Stimulated activated naive CD8-positive, alpha-beta T cell treated with anti-CD3 and anti-CD28 coated beads, Interleukin-15, amount 100 ng/mL, for 72 hours (primary cell): ENCODE measurements around the gene MCMBP.

ENCODE experiments used
- ATAC-seq: fragments of 150-1000 bp; cut with Tn5 transposase; 2 replicates; pipeline ENCODE4 v1.10.0; 2021; ENCODE audit warnings: mild to moderate bottlenecking, moderate library complexity
- DNase-seq, 2 donors: peaks; one replicate each; pipeline ENCODE4 v3.0.0; 2021 to 2022
- H3K27ac Mint-ChIP-seq, 2 donors: one replicate each; pipeline ENCODE4 v1.8.0; 2022; ENCODE audit warnings: mild to moderate bottlenecking in 2 of 2, mixed read lengths in 2 of 2, moderate library complexity in 2 of 2
- H3K27me3 Mint-ChIP-seq: one replicate; pipeline ENCODE4 v1.8.0; 2022; ENCODE audit warnings: mixed read lengths
- H3K4me1 Mint-ChIP-seq: one replicate; pipeline ENCODE4 v1.8.0; 2022; ENCODE audit warnings: mild to moderate bottlenecking, mixed read lengths
- H3K4me3 Mint-ChIP-seq, 2 donors: one replicate each; pipeline ENCODE4 v1.8.0; 2022; ENCODE audit warnings: mild to moderate bottlenecking in 2 of 2, mixed read lengths in 2 of 2, moderate library complexity in 1 of 2
- H3K9me3 Mint-ChIP-seq, 2 donors: one replicate each; pipeline ENCODE4 v1.8.0; 2022; ENCODE audit warnings: mixed read lengths in 2 of 2

Gene MCMBP

GRCh38 chr10:119860866-119861607 is 11.6 kb downstream of the MCMBP start:
- Mint-ChIP-seq H3K4me1 (peaks cover 60% of the 10 kb centered on the region), H3K4me3 (no peak overlapping the region), H3K27me3 (no peaks in the 10 kb centered on the region), H3K9me3 (peaks cover 6 to 14% of the 10 kb centered on the region in 2 donors), H3K27ac (no peak overlapping the region)
- ATAC-seq (peak; percentile 71), DNase-seq (no peak)

DNA sequence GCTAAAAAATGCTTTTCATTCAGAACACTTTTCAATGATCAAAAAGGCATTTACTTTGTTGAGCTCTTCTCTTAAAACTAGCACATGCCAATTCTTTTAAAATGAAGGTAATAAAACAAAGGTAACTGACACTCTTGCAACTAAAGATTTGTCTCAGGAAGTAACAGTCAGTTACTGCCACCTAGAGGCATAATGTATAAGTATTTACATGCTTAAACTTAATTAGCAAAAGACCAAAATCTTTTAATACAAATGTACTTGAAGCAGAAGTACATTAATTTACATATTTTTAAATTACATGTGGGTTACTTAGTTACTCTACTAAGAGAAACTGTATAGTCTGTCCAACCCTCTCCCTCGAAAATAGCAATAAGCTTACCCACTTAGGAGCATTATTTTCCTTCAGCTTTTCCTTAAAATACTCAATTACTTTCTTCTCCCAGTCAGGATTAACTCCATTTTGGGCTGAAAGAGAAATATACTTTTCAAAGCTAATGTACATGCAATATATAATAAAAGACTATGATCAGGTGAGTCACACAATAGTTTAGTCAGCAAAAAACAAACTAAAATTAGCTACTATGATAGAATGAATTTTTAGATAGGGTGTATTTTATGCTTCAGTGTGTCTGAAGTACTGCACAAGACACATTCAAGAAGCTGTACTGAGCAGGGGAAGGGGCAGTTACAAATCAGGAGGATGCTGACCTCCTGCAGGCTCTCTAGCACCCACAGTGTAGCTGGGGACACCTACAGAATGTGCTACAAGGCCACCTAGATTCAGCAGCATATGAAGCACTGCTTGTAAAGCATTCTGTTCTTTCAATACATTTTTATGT is 13.0 kb downstream of the MCMBP start:
- peaks cover 49% of the 10 kb centered on the region for H3K4me1 Mint-ChIP-seq
- peak overlapping the region; percentile 13 to 28 for H3K27ac Mint-ChIP-seq
- ATAC-seq (no peak), DNase-seq (no peak)
- H3K4me3 Mint-ChIP-seq: no peak overlapping the region
- H3K9me3 Mint-ChIP-seq: peaks cover 4 to 10% of the 10 kb centered on the region in 2 donors
- H3K27me3 Mint-ChIP-seq: no peaks in the 10 kb centered on the region

- no peak for ATAC-seq
- no peak for DNase-seq
- Mint-ChIP-seq H3K9me3 (no peaks in the 10 kb centered on the region), H3K4me3 (no peak overlapping the region), H3K27me3 (no peaks in the 10 kb centered on the region), H3K4me1 (peaks cover 34% of the 10 kb centered on the region), H3K27ac (no peak overlapping the region)
Measured at GRCh38 chr10:119858063-119858462, 14.6 kb downstream of the MCMBP start.

DNA sequence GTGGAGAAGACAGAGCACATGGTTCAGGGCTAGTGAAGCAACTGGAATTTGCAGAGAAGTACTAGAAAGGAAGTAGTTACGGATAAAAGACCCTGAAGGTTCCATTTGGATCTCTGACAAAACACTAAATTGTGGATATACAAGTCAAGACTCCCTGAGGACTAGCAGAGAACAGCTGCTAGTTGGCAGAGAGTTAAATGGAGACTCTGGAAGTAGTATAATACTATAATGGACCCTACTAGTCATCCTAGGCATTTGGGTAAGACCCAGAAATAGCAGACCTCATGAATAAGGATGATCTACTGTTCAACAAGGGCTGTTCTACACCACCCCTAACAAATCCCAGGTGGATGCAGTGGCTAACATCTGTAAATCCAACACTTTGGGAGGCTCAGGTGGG is 19.1 kb downstream of the MCMBP start:
- H3K27ac Mint-ChIP-seq: peak overlapping the region; percentile 19 to 90
- no peaks in the 10 kb centered on the region for H3K27me3 Mint-ChIP-seq
- H3K9me3 Mint-ChIP-seq: no peaks in the 10 kb centered on the region
- DNase-seq: no peak
- no peak for ATAC-seq
- H3K4me1 Mint-ChIP-seq: no peaks in the 10 kb centered on the region
- no peak overlapping the region for H3K4me3 Mint-ChIP-seq

DNA sequence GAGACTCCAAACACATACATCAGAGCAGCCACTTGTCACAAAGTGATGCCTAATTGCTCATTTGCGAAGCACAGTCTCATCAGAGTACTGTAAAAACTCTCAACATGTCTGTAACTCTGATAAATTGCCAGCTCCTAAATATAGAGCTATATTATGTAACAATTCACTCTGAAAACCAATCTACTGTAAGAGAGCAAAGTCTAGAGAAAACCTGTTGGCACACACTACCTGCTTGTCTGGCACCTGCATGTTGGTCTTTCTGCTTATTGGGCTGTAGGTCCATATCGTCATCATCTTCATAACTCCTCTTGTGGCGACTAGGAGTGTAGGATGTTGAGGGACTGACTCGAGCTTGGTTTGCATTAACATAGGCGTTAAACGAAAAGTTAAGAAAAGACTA is 19.8 kb downstream of the MCMBP start:
- Mint-ChIP-seq H3K27me3 (no peaks in the 10 kb centered on the region), H3K4me3 (no peak overlapping the region), H3K27ac (no peak overlapping the region), H3K9me3 (no peaks in the 10 kb centered on the region), H3K4me1 (no peaks in the 10 kb centered on the region)
- no peak for DNase-seq
- ATAC-seq: no peak

- H3K9me3 Mint-ChIP-seq: no peaks in the 10 kb centered on the region
- ATAC-seq (no peak), DNase-seq (no peak)
- no peaks in the 10 kb centered on the region for H3K27me3 Mint-ChIP-seq
- H3K4me1 Mint-ChIP-seq: no peaks in the 10 kb centered on the region
- no peak overlapping the region for H3K4me3 Mint-ChIP-seq
- no peak overlapping the region for H3K27ac Mint-ChIP-seq
Measured at GRCh38 chr10:119852277-119852676, 20.4 kb downstream of the MCMBP start.

DNA sequence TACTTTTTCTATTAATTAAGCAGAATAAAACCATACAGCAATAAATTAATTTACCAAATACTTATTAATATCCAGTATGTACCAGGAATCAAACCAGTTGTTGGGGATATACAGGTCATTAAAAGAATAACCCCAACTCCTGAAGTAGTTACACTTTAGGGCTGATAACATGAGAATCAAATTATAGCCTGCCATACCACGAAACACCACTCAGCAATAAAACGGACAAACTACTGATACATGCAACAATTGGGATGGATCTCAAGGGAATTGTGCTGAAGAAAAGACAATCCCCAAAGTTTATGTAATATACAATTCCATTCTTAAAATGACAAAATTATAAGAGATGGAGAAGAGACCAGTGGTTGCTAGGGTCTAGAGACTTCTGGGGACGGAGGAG is 22.7 kb downstream of the MCMBP start:
- ATAC-seq: no peak
- H3K27ac Mint-ChIP-seq: no peak overlapping the region
- no peaks in the 10 kb centered on the region for H3K9me3 Mint-ChIP-seq
- H3K4me3 Mint-ChIP-seq: no peak overlapping the region
- no peaks in the 10 kb centered on the region for H3K4me1 Mint-ChIP-seq
- DNase-seq: no peak
- H3K27me3 Mint-ChIP-seq: no peaks in the 10 kb centered on the region

GRCh38 chr10:119849031-119849789 is 23.4 kb downstream of the MCMBP start:
- Mint-ChIP-seq H3K4me3 (no peak overlapping the region), H3K27ac (peak overlapping the region in 1 of 2 donors; percentile 76), H3K4me1 (no peaks in the 10 kb centered on the region), H3K27me3 (no peaks in the 10 kb centered on the region), H3K9me3 (no peaks in the 10 kb centered on the region)
- ATAC-seq (no peak), DNase-seq (no peak)

- Mint-ChIP-seq H3K4me1 (no peaks in the 10 kb centered on the region), H3K27me3 (no peaks in the 10 kb centered on the region), H3K9me3 (no peaks in the 10 kb centered on the region), H3K4me3 (no peak overlapping the region), H3K27ac (peak overlapping the region in 1 of 2 donors; percentile 54)
- no peak for ATAC-seq
- DNase-seq: no peak
Measured at GRCh38 chr10:119845656-119846055, 27.0 kb downstream of the MCMBP start.

DNA sequence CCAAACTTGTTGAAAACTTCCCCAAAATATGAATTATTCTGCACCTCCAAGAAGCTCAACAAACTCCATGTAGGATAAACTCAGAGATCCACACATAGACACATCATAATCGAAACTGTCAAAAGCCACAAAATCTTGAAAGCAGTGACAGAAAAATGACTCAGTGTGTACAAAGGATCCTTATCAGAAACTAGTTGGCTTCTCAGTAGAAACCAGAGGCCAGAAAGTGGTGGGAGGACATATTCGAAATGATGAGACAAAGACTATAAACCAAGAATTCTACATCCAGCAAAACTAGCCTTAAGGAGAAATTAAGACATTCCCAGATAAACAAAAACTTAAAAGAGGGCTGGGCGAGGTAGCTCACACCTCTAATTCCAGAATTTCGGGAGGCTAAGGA is 38.5 kb downstream of the MCMBP start:
- no peaks in the 10 kb centered on the region for H3K27me3 Mint-ChIP-seq
- H3K4me3 Mint-ChIP-seq: peak overlapping the region; percentile 31 to 34
- peaks cover 9 to 17% of the 10 kb centered on the region in 2 donors for H3K9me3 Mint-ChIP-seq
- DNase-seq (peak; percentile 12 to 20), ATAC-seq (peak; percentile 92)
- H3K27ac Mint-ChIP-seq: peak overlapping the region; percentile 30 to 92
- peaks cover 30% of the 10 kb centered on the region for H3K4me1 Mint-ChIP-seq

- Mint-ChIP-seq H3K4me3 (no peak overlapping the region), H3K4me1 (peaks cover 30% of the 10 kb centered on the region), H3K27ac (peak overlapping the region; percentile 79 to 98), H3K27me3 (no peaks in the 10 kb centered on the region), H3K9me3 (peaks cover 9 to 17% of the 10 kb centered on the region in 2 donors)
- ATAC-seq: no peak
- no peak for DNase-seq
Measured at GRCh38 chr10:119832951-119833350, 39.7 kb downstream of the MCMBP start.

GRCh38 chr10:119831656-119832055 is 41.0 kb downstream of the MCMBP start:
- Mint-ChIP-seq H3K4me1 (peaks cover 24% of the 10 kb centered on the region), H3K27ac (no peak overlapping the region), H3K9me3 (peaks cover 9 to 17% of the 10 kb centered on the region in 2 donors), H3K27me3 (no peaks in the 10 kb centered on the region), H3K4me3 (no peak overlapping the region)
- no peak for DNase-seq
- no peak for ATAC-seq

DNA sequence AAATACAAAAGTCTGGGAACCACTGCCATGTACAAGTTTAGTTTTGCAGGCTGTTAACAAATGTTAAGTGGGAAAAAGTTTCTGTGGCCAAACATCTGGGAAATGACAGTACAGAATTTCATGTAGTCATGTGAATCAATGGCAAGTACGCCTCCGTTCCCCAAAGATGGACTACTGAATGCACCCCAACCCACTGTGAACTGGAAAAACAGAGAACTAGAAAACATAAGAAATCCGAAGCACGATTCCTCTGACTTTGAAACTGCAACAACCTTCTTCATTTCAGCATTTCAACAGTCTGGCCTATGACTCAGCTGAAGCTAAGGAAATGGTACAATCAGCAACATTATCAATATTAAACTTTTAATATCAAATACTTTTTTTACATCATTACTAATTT is 41.8 kb downstream of the MCMBP start:
- Mint-ChIP-seq H3K4me3 (no peak overlapping the region), H3K27ac (peak overlapping the region in 1 of 2 donors; percentile 12), H3K4me1 (peaks cover 24% of the 10 kb centered on the region), H3K9me3 (peaks cover 9 to 17% of the 10 kb centered on the region in 2 donors), H3K27me3 (no peaks in the 10 kb centered on the region)
- DNase-seq: no peak
- ATAC-seq: no peak

DNA sequence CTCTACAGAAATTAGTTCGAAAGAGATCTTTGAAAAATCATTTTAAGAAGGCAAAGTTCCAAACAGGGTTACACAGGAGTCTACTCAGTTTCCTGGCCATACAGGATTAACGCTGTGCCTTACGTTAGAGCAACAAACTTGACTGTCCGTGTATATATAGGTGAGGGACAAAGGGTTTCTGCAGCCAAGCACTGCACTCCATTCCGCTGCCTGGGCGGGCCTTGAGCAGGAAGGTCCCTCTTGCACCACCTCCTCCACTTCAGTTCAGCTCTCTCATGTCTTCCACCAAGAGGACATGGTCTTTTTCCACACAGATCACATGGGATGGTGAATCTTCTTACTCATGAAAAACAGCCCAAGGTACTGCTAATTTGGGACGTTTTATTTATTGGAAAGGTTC is 43.2 kb downstream of the MCMBP start:
- Mint-ChIP-seq H3K27ac (peak overlapping the region in 1 of 2 donors; percentile 75), H3K4me3 (no peak overlapping the region), H3K9me3 (peaks cover 4 to 8% of the 10 kb centered on the region in 2 donors)

GRCh38 chr10:119827430-119827829 is 45.2 kb downstream of the MCMBP start:
- DNase-seq (no peak), ATAC-seq (no peak)
- Mint-ChIP-seq H3K9me3 (no peaks in the 10 kb centered on the region), H3K4me3 (no peak overlapping the region), H3K27ac (no peak overlapping the region), H3K27me3 (no peaks in the 10 kb centered on the region), H3K4me1 (no peaks in the 10 kb centered on the region)

More for the DNA sequence above, 43.2 kb downstream of the MCMBP start:
- Mint-ChIP-seq H3K27me3 (no peaks in the 10 kb centered on the region), H3K4me1 (peaks cover 15% of the 10 kb centered on the region)
- DNase-seq (no peak), ATAC-seq (no peak)
